GM21381 (cell line): ENCODE data around the gene LCN9.
"Not testable (repeated sequence)": the region's sequence is repeated elsewhere in the genome, so short reads cannot be mapped to it uniquely, and the experiment has no call there.

Source experiments
- ATAC-seq: cut with Tn5 transposase; IDR thresholded peaks from one replicate; pipeline ENCODE4 v1.9.1; 2021; ENCODE audit warnings: mild to moderate bottlenecking, moderate library complexity; ENCODE audit not compliant: unreplicated experiment

LCN9 gene

GRCh38 chr9:135644631-135645218 is 18.4 kb upstream of the LCN9 start:
- no peak for ATAC-seq

- ATAC-seq = no peak
These were observed 15.2 kb upstream of the LCN9 start for GRCh38 chr9:135647884-135648283.

- ATAC-seq = no peak
These were observed 14.4 kb upstream of the LCN9 start for GRCh38 chr9:135648494-135649410.

GRCh38 chr9:135649508-135649907 is 13.6 kb upstream of the LCN9 start:
- ATAC-seq = no peak

- ATAC-seq = no peak
These were observed 12.7 kb upstream of the LCN9 start for GRCh38 chr9:135650408-135650807.

GRCh38 chr9:135655317-135655716 is 7.8 kb upstream of the LCN9 start:
- no peak for ATAC-seq

- ATAC-seq = no peak
These were observed 5.7 kb upstream of the LCN9 start for GRCh38 chr9:135657416-135657815.

- ATAC-seq = no peak
These were observed 3.9 kb upstream of the LCN9 start for GRCh38 chr9:135659252-135659651.

GRCh38 chr9:135660407-135660806 is 2.7 kb upstream of the LCN9 start:
- no peak for ATAC-seq

GRCh38 chr9:135661816-135662560 is 1.1 kb upstream of the LCN9 start:
- no peak for ATAC-seq

GRCh38 chr9:135663451-135663770 is 302 bp downstream of the LCN9 start:
- ATAC-seq = no peak

- no peak for ATAC-seq
These were observed 748 bp downstream of the LCN9 start for GRCh38 chr9:135663857-135664256.

- ATAC-seq = no peak
These were observed 1.2 kb downstream of the LCN9 start for GRCh38 chr9:135664266-135664665.

- no peak for ATAC-seq
These were observed 2.0 kb downstream of the LCN9 start for GRCh38 chr9:135664801-135665794.

- ATAC-seq = no peak
These were observed 2.7 kb downstream of the LCN9 start for GRCh38 chr9:135665795-135666189.

- ATAC-seq = no peak
These were observed 3.7 kb downstream of the LCN9 start for GRCh38 chr9:135666534-135667462.

- ATAC-seq = no peak
These were observed 4.4 kb downstream of the LCN9 start for GRCh38 chr9:135667463-135668001.

- ATAC-seq = not testable (repeated sequence)
These were observed 5.9 kb downstream of the LCN9 start for GRCh38 chr9:135669018-135669417.

GRCh38 chr9:135669616-135670285 is 6.6 kb downstream of the LCN9 start:
- no peak for ATAC-seq
